ENCODE data around the gene MYLK4. TPM values are rescaled to one million over a fixed set of nuclear protein-coding genes. Genes with fewer than 3 reads are reported as not detected.

The MYLK4 gene
- total and polyA plus RNA-seq, 2 of the 13 experiments (the other 11 are each of a cell fraction or from before 2014, with no cell fraction given), result 0.26 to 0.29 TPM

- TF ChIP-seq, protein P1, sequence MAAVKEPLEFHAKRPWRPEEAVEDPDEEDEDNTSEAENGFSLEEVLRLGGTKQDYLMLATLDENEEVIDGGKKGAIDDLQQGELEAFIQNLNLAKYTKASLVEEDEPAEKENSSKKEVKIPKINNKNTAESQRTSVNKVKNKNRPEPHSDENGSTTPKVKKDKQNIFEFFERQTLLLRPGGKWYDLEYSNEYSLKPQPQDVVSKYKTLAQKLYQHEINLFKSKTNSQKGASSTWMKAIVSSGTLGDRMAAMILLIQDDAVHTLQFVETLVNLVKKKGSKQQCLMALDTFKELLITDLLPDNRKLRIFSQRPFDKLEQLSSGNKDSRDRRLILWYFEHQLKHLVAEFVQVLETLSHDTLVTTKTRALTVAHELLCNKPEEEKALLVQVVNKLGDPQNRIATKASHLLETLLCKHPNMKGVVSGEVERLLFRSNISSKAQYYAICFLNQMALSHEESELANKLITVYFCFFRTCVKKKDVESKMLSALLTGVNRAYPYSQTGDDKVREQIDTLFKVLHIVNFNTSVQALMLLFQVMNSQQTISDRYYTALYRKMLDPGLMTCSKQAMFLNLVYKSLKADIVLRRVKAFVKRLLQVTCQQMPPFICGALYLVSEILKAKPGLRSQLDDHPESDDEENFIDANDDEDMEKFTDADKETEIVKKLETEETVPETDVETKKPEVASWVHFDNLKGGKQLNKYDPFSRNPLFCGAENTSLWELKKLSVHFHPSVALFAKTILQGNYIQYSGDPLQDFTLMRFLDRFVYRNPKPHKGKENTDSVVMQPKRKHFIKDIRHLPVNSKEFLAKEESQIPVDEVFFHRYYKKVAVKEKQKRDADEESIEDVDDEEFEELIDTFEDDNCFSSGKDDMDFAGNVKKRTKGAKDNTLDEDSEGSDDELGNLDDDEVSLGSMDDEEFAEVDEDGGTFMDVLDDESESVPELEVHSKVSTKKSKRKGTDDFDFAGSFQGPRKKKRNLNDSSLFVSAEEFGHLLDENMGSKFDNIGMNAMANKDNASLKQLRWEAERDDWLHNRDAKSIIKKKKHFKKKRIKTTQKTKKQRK (IDR thresholded peaks at IDR 0.05; ENCODE audit: low read length), result no peak
- TF ChIP-seq, protein P2, sequence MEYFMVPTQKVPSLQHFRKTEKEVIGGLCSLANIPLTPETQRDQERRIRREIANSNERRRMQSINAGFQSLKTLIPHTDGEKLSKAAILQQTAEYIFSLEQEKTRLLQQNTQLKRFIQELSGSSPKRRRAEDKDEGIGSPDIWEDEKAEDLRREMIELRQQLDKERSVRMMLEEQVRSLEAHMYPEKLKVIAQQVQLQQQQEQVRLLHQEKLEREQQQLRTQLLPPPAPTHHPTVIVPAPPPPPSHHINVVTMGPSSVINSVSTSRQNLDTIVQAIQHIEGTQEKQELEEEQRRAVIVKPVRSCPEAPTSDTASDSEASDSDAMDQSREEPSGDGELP (IDR thresholded peaks at IDR 0.05; ENCODE audit: borderline replicate concordance, low read depth), result no peak
- no peak for TF ChIP-seq ZNF121 (CRISPR knock-in tag; IDR thresholded peaks at IDR 0.05)
- no peak for TF ChIP-seq ZBTB8A (CRISPR knock-in tag; IDR thresholded peaks at IDR 0.05; ENCODE audit: borderline replicate concordance, low read depth)
- no peak for TF ChIP-seq CENPT (CRISPR knock-in tag; IDR thresholded peaks at IDR 0.05; ENCODE audit: low read depth)
- no peak for TF ChIP-seq ZNF646 (CRISPR knock-in tag; IDR thresholded peaks at IDR 0.05)
- no peak for TF ChIP-seq CAMTA2 (CRISPR knock-in tag; IDR thresholded peaks at IDR 0.05; ENCODE audit: borderline replicate concordance)
- no peak for TF ChIP-seq ATM (IDR thresholded peaks at IDR 0.05; ENCODE audit: borderline replicate concordance)
- no peak for TF ChIP-seq PRDM4 (CRISPR knock-in tag; IDR thresholded peaks at IDR 0.05; ENCODE audit: borderline replicate concordance)
- no peak for TF ChIP-seq ZNF484 (CRISPR knock-in tag; IDR thresholded peaks at IDR 0.05; ENCODE audit: borderline replicate concordance, low read depth)
- no peak for TF ChIP-seq ZSCAN22 (CRISPR knock-in tag; IDR thresholded peaks at IDR 0.05)
- no peak; the same call in 1 of the 2 replicates for TF ChIP-seq ZNF749 (CRISPR knock-in tag; IDR thresholded peaks at IDR 0.05; ENCODE audit: borderline replicate concordance)
- TF ChIP-seq NFYB (CRISPR knock-in tag; IDR thresholded peaks at IDR 0.05), result no peak
- TF ChIP-seq ZFAT (CRISPR knock-in tag; conservative IDR thresholded peaks at IDR 0.05), result no peak
- TF ChIP-seq NR2F1 (CRISPR knock-in tag; IDR thresholded peaks at IDR 0.05), result no peak
Observed at GRCh38 chr6:2634139-2634964, 116.4 kb downstream of the MYLK4 start (continued).

Measured in HepG2 (cell line).